ENCODE data around the gene TMEM168.

TMEM168 gene

GRCh38 chr7:112806156-112806555, 16.0 kb upstream of the TMEM168 start:
- no peak for TF ChIP-seq EZH2 (IDR thresholded peaks at IDR 0.05; ENCODE audit: borderline replicate concordance, low read depth, low read length, severe bottlenecking)
- TF ChIP-seq, protein P1, sequence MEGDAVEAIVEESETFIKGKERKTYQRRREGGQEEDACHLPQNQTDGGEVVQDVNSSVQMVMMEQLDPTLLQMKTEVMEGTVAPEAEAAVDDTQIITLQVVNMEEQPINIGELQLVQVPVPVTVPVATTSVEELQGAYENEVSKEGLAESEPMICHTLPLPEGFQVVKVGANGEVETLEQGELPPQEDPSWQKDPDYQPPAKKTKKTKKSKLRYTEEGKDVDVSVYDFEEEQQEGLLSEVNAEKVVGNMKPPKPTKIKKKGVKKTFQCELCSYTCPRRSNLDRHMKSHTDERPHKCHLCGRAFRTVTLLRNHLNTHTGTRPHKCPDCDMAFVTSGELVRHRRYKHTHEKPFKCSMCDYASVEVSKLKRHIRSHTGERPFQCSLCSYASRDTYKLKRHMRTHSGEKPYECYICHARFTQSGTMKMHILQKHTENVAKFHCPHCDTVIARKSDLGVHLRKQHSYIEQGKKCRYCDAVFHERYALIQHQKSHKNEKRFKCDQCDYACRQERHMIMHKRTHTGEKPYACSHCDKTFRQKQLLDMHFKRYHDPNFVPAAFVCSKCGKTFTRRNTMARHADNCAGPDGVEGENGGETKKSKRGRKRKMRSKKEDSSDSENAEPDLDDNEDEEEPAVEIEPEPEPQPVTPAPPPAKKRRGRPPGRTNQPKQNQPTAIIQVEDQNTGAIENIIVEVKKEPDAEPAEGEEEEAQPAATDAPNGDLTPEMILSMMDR (IDR thresholded peaks at IDR 0.05; ENCODE audit: borderline replicate concordance, extremely low read depth, low read length, poor library complexity, severe bottlenecking), result no peak
- Histone ChIP-seq H3K4me1 (ENCODE audit: insufficient read depth, low read length) (no peaks in the 10 kb centered on the region), H3K27me3 (ENCODE audit: insufficient read depth, low read length, poor library complexity) (no peaks in the 10 kb centered on the region), H2AFZ (ENCODE audit: low read depth, low read length) (no peak overlapping the region), H3K79me2 (ENCODE audit: insufficient read depth, low read length) (no peaks in the 10 kb centered on the region), H3K9ac (ENCODE audit: low read depth, low read length) (no peak overlapping the region), H3K27ac (ENCODE audit: low read length) (no peak overlapping the region), H3K4me3 (ENCODE audit: low read depth in 1 of 2, low read length in 2 of 2) (no peak overlapping the region), H3K9me3 (ENCODE audit: insufficient read depth, low read length, severe bottlenecking) (no peaks in the 10 kb centered on the region), H3K36me3 (ENCODE audit: insufficient read depth, low read length) (no peaks in the 10 kb centered on the region), H4K20me1 (ENCODE audit: insufficient read depth, low read length) (no peaks in the 10 kb centered on the region), H3K4me2 (ENCODE audit: insufficient read depth, low read length) (no peak overlapping the region)
- ATAC-seq (ENCODE audit: insufficient read depth, low read depth) (no peak), DNase-seq (no peak)

- Histone ChIP-seq H2AFZ (ENCODE audit: low read depth, low read length) (no peak overlapping the region), H4K20me1 (ENCODE audit: insufficient read depth, low read length) (no peaks in the 10 kb centered on the region), H3K9me3 (ENCODE audit: insufficient read depth, low read length, severe bottlenecking) (no peaks in the 10 kb centered on the region), H3K4me1 (ENCODE audit: insufficient read depth, low read length) (no peaks in the 10 kb centered on the region), H3K4me2 (ENCODE audit: insufficient read depth, low read length) (no peak overlapping the region), H3K36me3 (ENCODE audit: insufficient read depth, low read length) (no peaks in the 10 kb centered on the region), H3K27me3 (ENCODE audit: insufficient read depth, low read length, poor library complexity) (no peaks in the 10 kb centered on the region), H3K4me3 (ENCODE audit: low read depth in 1 of 2, low read length in 2 of 2) (no peak overlapping the region), H3K27ac (ENCODE audit: low read length) (no peak overlapping the region), H3K9ac (ENCODE audit: low read depth, low read length) (no peak overlapping the region), H3K79me2 (ENCODE audit: insufficient read depth, low read length) (no peaks in the 10 kb centered on the region)
- DNase-seq (no peak), ATAC-seq (ENCODE audit: insufficient read depth, low read depth) (no peak)
- TF ChIP-seq, protein P1 (IDR thresholded peaks at IDR 0.05; ENCODE audit: borderline replicate concordance, extremely low read depth, low read length, poor library complexity, severe bottlenecking), result no peak
- no peak for TF ChIP-seq EZH2 (IDR thresholded peaks at IDR 0.05; ENCODE audit: borderline replicate concordance, low read depth, low read length, severe bottlenecking)
Measured at GRCh38 chr7:112802406-112802805, 12.2 kb upstream of the TMEM168 start.

- no peak overlapping the region for H3K4me3 ChIP-seq (ENCODE audit: low read depth in 1 of 2, low read length in 2 of 2)
- no peaks in the 10 kb centered on the region for H3K36me3 ChIP-seq (ENCODE audit: insufficient read depth, low read length)
- H3K79me2 ChIP-seq (ENCODE audit: insufficient read depth, low read length), result no peaks in the 10 kb centered on the region
- no peaks in the 10 kb centered on the region for H3K27me3 ChIP-seq (ENCODE audit: insufficient read depth, low read length, poor library complexity)
- ATAC-seq (ENCODE audit: insufficient read depth, low read depth), result no peak
- H4K20me1 ChIP-seq (ENCODE audit: insufficient read depth, low read length), result no peaks in the 10 kb centered on the region
- DNase-seq, result no peak
- no peak for TF ChIP-seq EZH2 (IDR thresholded peaks at IDR 0.05; ENCODE audit: borderline replicate concordance, low read depth, low read length, severe bottlenecking)
- TF ChIP-seq, protein P1 (IDR thresholded peaks at IDR 0.05; ENCODE audit: borderline replicate concordance, extremely low read depth, low read length, poor library complexity, severe bottlenecking), result no peak
- no peaks in the 10 kb centered on the region for H3K4me1 ChIP-seq (ENCODE audit: insufficient read depth, low read length)
- H3K9me3 ChIP-seq (ENCODE audit: insufficient read depth, low read length, severe bottlenecking), result no peaks in the 10 kb centered on the region
- no peak overlapping the region for H2AFZ ChIP-seq (ENCODE audit: low read depth, low read length)
- no peak overlapping the region for H3K4me2 ChIP-seq (ENCODE audit: insufficient read depth, low read length)
- no peak overlapping the region for H3K9ac ChIP-seq (ENCODE audit: low read depth, low read length)
- H3K27ac ChIP-seq (ENCODE audit: low read length), result no peak overlapping the region
Measured at GRCh38 chr7:112800486-112800885, 10.3 kb upstream of the TMEM168 start.

Data from DND-41 (cell line).